Aorta (tissue), 5 donors: ENCODE measurements around the gene RHBDD2. TPM values are rescaled to one million over a fixed set of nuclear protein-coding genes. Genes with fewer than 3 reads are reported as not detected.
"Not testable (repeated sequence)": the region's sequence is repeated elsewhere in the genome, so short reads cannot be mapped to it uniquely, and the experiment has no call there.

ENCODE experiments used
- ATAC-seq: fragments of 200-7000 bp; cut with Tn5 transposase; one replicate; pipeline ENCODE4 v1.9.1; 2022; ENCODE audit warnings: moderate library complexity; ENCODE audit not compliant: low FRiP score
- DNase-seq, 2 donors: peaks; one replicate each; pipeline ENCODE4 v3.0.0-alpha.2; 2020
- H3K27ac ChIP-seq, 2 donors: one replicate each; pipeline ENCODE4 v1.5.1; 2013; ENCODE audit warnings: low read length in 2 of 2, mild to moderate bottlenecking in 2 of 2, moderate library complexity in 2 of 2, control low read depth in 1 of 2, inconsistent platforms in 1 of 2, low read depth in 1 of 2
- H3K27me3 ChIP-seq, 2 donors: one replicate each; pipeline ENCODE4 v1.6.1; 2013; ENCODE audit warnings: control low read depth in 1 of 2, low read length in 1 of 2, mild to moderate bottlenecking in 1 of 2, moderate library complexity in 1 of 2; ENCODE audit not compliant: insufficient read depth in 2 of 2, control insufficient read depth in 1 of 2
- H3K36me3 ChIP-seq, 2 donors: one replicate each; pipeline ENCODE4 v1.6.1; 2013; ENCODE audit warnings: control low read depth in 1 of 2, low read length in 1 of 2, mild to moderate bottlenecking in 1 of 2; ENCODE audit not compliant: insufficient read depth in 2 of 2, control insufficient read depth in 1 of 2
- H3K4me1 ChIP-seq, 2 donors: one replicate each; pipeline ENCODE4 v1.6.1; 2013; ENCODE audit warnings: low read length in 2 of 2, control low read depth in 1 of 2, mild to moderate bottlenecking in 1 of 2, moderate library complexity in 1 of 2; ENCODE audit not compliant: insufficient read depth in 2 of 2, control insufficient read depth in 1 of 2
- H3K4me3 ChIP-seq, 2 donors: one replicate each; pipeline ENCODE4 v1.5.1; 2013; ENCODE audit warnings: low read length in 2 of 2, control low read depth in 1 of 2, mild to moderate bottlenecking in 1 of 2
- H3K9me3 ChIP-seq: one replicate; pipeline ENCODE4 v1.6.1; 2013; ENCODE audit warnings: mild to moderate bottlenecking, low read length; ENCODE audit not compliant: control insufficient read depth
- WGBS, 2 donors: extraction: QIAGEN DNeasy Blood & Tissue Kit; methylation state at CpG; one replicate each; pipeline ENCODE4 v1.1.7; 2013; 5-methylcytosine and 5-hydroxymethylcytosine counted together
- intact Hi-C, 2 donors: fragments of 100-400 bp; cut with DNase I; formaldehyde crosslinking; loops; one replicate each; pipeline versions ENCODE4 v1.14.2 to v1.15.0; 2022
- polyA plus RNA-seq, 2 donors: library from polyadenylated mRNA; stranded (reverse); fragments of 200-250 nt; gene quantifications; one replicate each; pipeline ENCODE4 v1.2.3, GENCODE V29; 2013
- total RNA-seq, 2 donors: library from RNA; stranded (reverse); fragmentation: NEBNext Ultra II Directional; extraction: Animal tissue kit (Norgen Biotek cat#: 25700); gene quantifications; one replicate each; pipeline ENCODE4 v1.2.1, GENCODE V29; 2021
- donor health status: healthy with polysubstance abuse.
- donor health status: Bipolar disorder and iron deficiency.
- donor health status: DM: no; HTN: no; CAD: no.
- donor health status: DM: no; HTN: no; CAD: no.
- donor health status: DM: yes; HTN: yes; CAD: no.

Gene RHBDD2
- total and polyA plus RNA-seq, 4 donors, result 23.9 to 71.3 (median 35.6) TPM

DNA sequence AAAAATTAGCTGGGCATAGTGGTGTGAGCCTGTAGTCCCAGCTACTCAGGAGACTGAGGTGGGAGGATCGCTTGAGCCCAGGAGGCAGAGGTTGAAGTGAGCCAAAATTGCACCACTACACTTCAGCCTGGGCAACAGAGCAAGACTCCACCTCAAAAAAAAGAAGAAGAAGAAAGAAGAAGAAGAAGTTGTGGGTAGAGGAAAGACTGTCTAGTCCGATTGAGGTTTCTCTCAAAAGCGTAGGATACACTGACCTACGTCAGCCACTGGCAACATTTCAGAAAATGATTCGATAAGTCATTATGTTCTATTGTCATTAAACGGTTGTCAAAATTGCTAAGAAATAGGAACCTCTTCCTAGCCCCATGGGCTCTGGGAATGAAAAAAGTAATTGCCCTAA lies 22.3 kb upstream of the RHBDD2 start:
- Histone ChIP-seq H3K27ac (no peak overlapping the region), H3K4me3 (no peak overlapping the region), H3K4me1 (no peaks in the 10 kb centered on the region), H3K36me3 (no peaks in the 10 kb centered on the region), H3K9me3 (no peaks in the 10 kb centered on the region), H3K27me3 (no peaks in the 10 kb centered on the region)
- no peak for ATAC-seq
- 87 to 88% methylated on average over 6 of the region's 6 CpGs for WGBS, 2 donors
- intact Hi-C loops, result no loop called here
- DNase-seq, result no peak

DNA sequence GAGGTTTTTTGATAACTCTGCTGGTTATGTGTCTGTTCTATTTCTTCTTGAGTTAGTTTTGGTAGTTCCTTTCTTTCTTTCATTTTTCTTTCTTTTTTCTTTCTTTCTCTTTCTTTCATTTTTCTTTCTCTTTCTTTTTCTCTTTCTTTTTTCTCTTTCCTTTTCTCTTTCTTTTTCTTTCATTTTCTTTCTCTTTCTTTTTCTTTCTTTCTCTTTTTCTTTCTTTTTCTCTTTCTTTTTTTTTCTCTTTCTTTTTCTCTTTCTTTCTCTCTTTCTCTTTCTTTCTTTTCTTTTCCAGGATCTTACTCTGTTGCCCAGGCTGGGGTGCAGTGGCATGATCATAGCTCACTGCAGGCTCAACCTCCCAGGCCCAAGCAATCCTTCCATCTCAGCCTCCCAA lies 20.4 kb upstream of the RHBDD2 start:
- intact Hi-C loops, result no loop called here
- no peaks in the 10 kb centered on the region for H3K36me3 ChIP-seq
- H3K4me1 ChIP-seq, result no peaks in the 10 kb centered on the region
- H3K27ac ChIP-seq, result no peak overlapping the region
- no peak for DNase-seq
- ATAC-seq, result no peak
- H3K27me3 ChIP-seq, result no peaks in the 10 kb centered on the region
- H3K4me3 ChIP-seq, result no peak overlapping the region
- no peaks in the 10 kb centered on the region for H3K9me3 ChIP-seq

DNA sequence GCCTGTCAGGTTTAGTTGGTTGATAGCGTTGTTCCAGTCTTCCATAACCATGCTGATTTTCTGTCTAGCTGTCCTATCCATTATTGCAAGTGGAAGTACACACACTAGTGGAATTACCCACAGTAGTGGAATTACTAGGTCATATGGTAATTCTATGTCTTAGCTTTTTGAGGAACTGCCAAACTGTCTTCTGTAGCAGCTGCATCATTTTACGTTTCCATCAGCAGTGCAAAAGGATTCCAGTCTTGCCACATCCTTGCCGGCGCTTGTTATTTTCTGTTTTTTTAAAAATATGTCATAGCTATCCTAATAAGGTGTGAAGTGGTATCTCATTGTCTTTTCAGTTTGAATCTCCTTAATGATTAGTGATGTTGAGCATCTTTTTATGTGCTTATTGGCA lies 17.2 kb upstream of the RHBDD2 start:
- H3K4me1 ChIP-seq, result no peaks in the 10 kb centered on the region
- intact Hi-C loops, result no loop called here
- DNase-seq (no peak), ATAC-seq (no peak)
- H3K27ac ChIP-seq, result no peak overlapping the region
- H3K27me3 ChIP-seq, result no peaks in the 10 kb centered on the region
- H3K4me3 ChIP-seq, result no peak overlapping the region
- 71 to 73% methylated on average over 4 of the region's 4 CpGs for WGBS, 2 donors
- no peaks in the 10 kb centered on the region for H3K36me3 ChIP-seq
- no peaks in the 10 kb centered on the region for H3K9me3 ChIP-seq

GRCh38 chr7:75864251-75864650 lies 14.6 kb upstream of the RHBDD2 start:
- H3K36me3 ChIP-seq, H3K9me3 ChIP-seq, H3K27ac ChIP-seq, H3K4me3 ChIP-seq, DNase-seq, ATAC-seq, H3K4me1 ChIP-seq, intact Hi-C loops, H3K27me3 ChIP-seq: not testable (repeated sequence)
- 91 to 92% methylated on average over 4 of the region's 4 CpGs for WGBS, 2 donors

DNA sequence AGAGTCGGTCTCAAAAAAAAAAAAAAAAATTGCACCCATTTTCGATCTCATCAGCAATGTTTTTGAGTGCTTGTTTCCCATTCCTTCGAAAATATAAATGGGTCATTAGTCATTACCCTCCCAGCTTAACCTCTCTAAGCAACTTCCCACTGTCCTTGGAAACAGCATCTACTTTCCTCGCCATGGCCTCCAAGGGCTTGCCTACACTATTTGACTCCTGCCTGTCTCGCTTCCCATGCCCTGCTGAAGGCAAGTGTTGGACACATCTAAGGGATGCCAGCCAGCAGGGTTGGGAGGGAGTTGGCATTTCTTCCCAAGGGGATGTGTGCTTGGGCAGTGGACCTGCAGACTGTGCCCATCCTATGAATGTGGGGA lies 12.7 kb upstream of the RHBDD2 start:
- Histone ChIP-seq H3K4me1 (no peaks in the 10 kb centered on the region), H3K36me3 (no peaks in the 10 kb centered on the region), H3K4me3 (no peak overlapping the region), H3K27ac (no peak overlapping the region), H3K9me3 (no peaks in the 10 kb centered on the region), H3K27me3 (no peaks in the 10 kb centered on the region)
- no peak for DNase-seq
- intact Hi-C loops, result loop anchor here (1.0 to 2.0 kb wide), 2 partner anchors 154 to 155 kb away; no protein-coding TSS in a partner anchor
- WGBS, 2 donors, result 22 to 32% methylated on average over 5 of the region's 5 CpGs
- peak; percentile 31 for ATAC-seq

GRCh38 chr7:75866489-75867389 lies 12.1 kb upstream of the RHBDD2 start:
- H3K27me3 ChIP-seq, result no peaks in the 10 kb centered on the region
- H3K4me3 ChIP-seq, result no peak overlapping the region
- H3K4me1 ChIP-seq, result no peaks in the 10 kb centered on the region
- H3K9me3 ChIP-seq, result no peaks in the 10 kb centered on the region
- intact Hi-C loops, result loop anchor here (1.0 to 2.0 kb wide), 2 partner anchors 154 kb away; no protein-coding TSS in a partner anchor
- H3K27ac ChIP-seq, result no peak overlapping the region
- no peaks in the 10 kb centered on the region for H3K36me3 ChIP-seq
- 34 to 40% methylated on average over 19 of the region's 19 CpGs for WGBS, 2 donors
- ATAC-seq, result peak; percentile 88
- DNase-seq, result peak; percentile 78

- Histone ChIP-seq H3K27me3 (no peaks in the 10 kb centered on the region), H3K4me1 (no peaks in the 10 kb centered on the region), H3K4me3 (no peak overlapping the region), H3K9me3 (no peaks in the 10 kb centered on the region), H3K36me3 (no peaks in the 10 kb centered on the region), H3K27ac (no peak overlapping the region)
- DNase-seq, result no peak
- intact Hi-C loops, result loop anchor here in 1 of 2 donors (2.0 kb wide), 1 partner anchor 153 kb away; no protein-coding TSS in a partner anchor
- WGBS, 2 donors, result 76 to 84% methylated on average over 4 of the region's 4 CpGs
- ATAC-seq, result no peak
Observed at GRCh38 chr7:75867390-75867717, 11.5 kb upstream of the RHBDD2 start.

DNA sequence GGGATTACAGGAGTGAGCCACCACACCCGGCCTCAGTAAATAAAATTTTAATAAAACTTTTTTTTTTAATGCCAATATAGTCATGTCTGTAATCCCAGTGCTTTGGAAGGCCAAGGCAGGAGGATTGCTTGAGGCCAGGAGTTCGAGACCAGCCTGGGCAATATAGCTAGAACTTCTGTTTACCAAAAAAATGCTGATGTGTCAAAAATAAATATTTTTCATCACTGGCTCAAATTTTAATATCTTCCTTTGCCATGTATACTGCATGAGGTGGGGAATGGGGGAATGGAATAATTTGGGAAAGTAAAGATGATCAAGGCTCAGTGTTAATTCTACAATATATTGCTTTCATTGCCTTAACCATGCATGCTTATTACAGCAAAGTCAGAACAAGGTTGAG lies 10.7 kb upstream of the RHBDD2 start:
- ATAC-seq (no peak), DNase-seq (no peak)
- Histone ChIP-seq H3K36me3 (no peaks in the 10 kb centered on the region), H3K9me3 (no peaks in the 10 kb centered on the region), H3K4me3 (no peak overlapping the region), H3K27ac (no peak overlapping the region), H3K27me3 (no peaks in the 10 kb centered on the region), H3K4me1 (no peaks in the 10 kb centered on the region)
- intact Hi-C loops, result no loop called here
- WGBS, 2 donors, result 90 to 94% methylated on average over 2 of the region's 2 CpGs

- H3K4me1 ChIP-seq, result no peaks in the 10 kb centered on the region
- H3K4me3 ChIP-seq, result no peak overlapping the region
- ATAC-seq, result no peak
- no peak overlapping the region for H3K27ac ChIP-seq
- WGBS, 2 donors, result 76 to 80% methylated on average over 7 of the region's 7 CpGs
- no peaks in the 10 kb centered on the region for H3K27me3 ChIP-seq
- no peak for DNase-seq
- no peaks in the 10 kb centered on the region for H3K36me3 ChIP-seq
- intact Hi-C loops, result no loop called here
- no peaks in the 10 kb centered on the region for H3K9me3 ChIP-seq
Observed at GRCh38 chr7:75869776-75870379, 9.0 kb upstream of the RHBDD2 start.
